Liver (tissue), 9 donors: Measurements from ENCODE around the gene KIF26B. TPM values are rescaled to one million over a fixed set of nuclear protein-coding genes. Genes with fewer than 3 reads are reported as not detected.

Experiments used
- DNase-seq: peaks from one replicate; pipeline ENCODE4 v3.0.0-alpha.2; 2017; ENCODE audit warnings: low spot score
- H3K27ac ChIP-seq, 2 donors: one replicate each; pipeline ENCODE4 v1.7.0; 2013; ENCODE audit warnings: inconsistent platforms in 2 of 2, low read length in 2 of 2, control low read depth in 1 of 2, low read depth in 1 of 2, mild to moderate bottlenecking in 1 of 2
- H3K27me3 ChIP-seq, 4 donors: one replicate each; pipeline versions ENCODE4 v1.6.1 to v1.7.0; 2013; ENCODE audit warnings: low read length in 3 of 4, inconsistent platforms in 1 of 4, mild to moderate bottlenecking in 1 of 4, moderate library complexity in 1 of 4; ENCODE audit not compliant: control insufficient read depth in 4 of 4, insufficient read depth in 4 of 4
- H3K36me3 ChIP-seq, 4 donors: one replicate each; pipeline versions ENCODE4 v1.6.1 to v1.7.0; 2013; ENCODE audit warnings: low read length in 3 of 4, mild to moderate bottlenecking in 3 of 4, low read depth in 1 of 4, moderate library complexity in 1 of 4; ENCODE audit not compliant: control insufficient read depth in 4 of 4, insufficient read depth in 3 of 4
- H3K4me1 ChIP-seq, 4 donors: one replicate each; pipeline versions ENCODE4 v1.6.1 to v1.7.0; 2013; ENCODE audit warnings: low read length in 3 of 4, mild to moderate bottlenecking in 3 of 4, moderate library complexity in 1 of 4; ENCODE audit not compliant: control insufficient read depth in 4 of 4, insufficient read depth in 4 of 4
- H3K4me3 ChIP-seq, 3 donors: one replicate each; pipeline versions ENCODE4 v1.6.1 to v1.7.0; 2013; ENCODE audit warnings: low read length in 3 of 3, control low read depth in 1 of 3, low read depth in 1 of 3, mild to moderate bottlenecking in 1 of 3
- H3K9ac ChIP-seq, 2 donors: one replicate each; pipeline ENCODE4 v1.7.0; 2013; ENCODE audit warnings: low read length in 2 of 2, mild to moderate bottlenecking in 2 of 2, moderate library complexity in 2 of 2, control low read depth in 1 of 2, low read depth in 1 of 2
- H3K9me3 ChIP-seq, 4 donors: one replicate each; pipeline versions ENCODE4 v1.6.1 to v1.7.0; 2013; ENCODE audit warnings: low read length in 3 of 4; ENCODE audit not compliant: control insufficient read depth in 4 of 4
- ATF3 ChIP-seq: IDR thresholded peaks from 2 replicates; pipeline ENCODE4 v1.6.1; 2016; ENCODE audit warnings: antibody characterized with exemption
- EGR1 ChIP-seq, 2 donors: IDR thresholded peaks; 2 replicates each; pipeline ENCODE4 v1.6.1; 2016 to 2018; ENCODE audit warnings: antibody characterized with exemption in 2 of 2, low read depth in 2 of 2
- FOXA1 ChIP-seq: IDR thresholded peaks from 2 replicates; pipeline ENCODE4 v1.6.1; 2016; ENCODE audit warnings: antibody characterized with exemption
- GABPA ChIP-seq, 2 donors: IDR thresholded peaks in 1 of 2; conservative IDR thresholded peaks in 1 of 2; 2 replicates each; pipeline ENCODE4 v1.6.1; 2016; ENCODE audit warnings: antibody characterized with exemption in 2 of 2, mild to moderate bottlenecking in 1 of 2, moderate library complexity in 1 of 2
- HNF4A ChIP-seq, 2 donors: conservative IDR thresholded peaks; 2 replicates each; pipeline ENCODE4 v1.6.1; 2016; ENCODE audit warnings: antibody characterized with exemption in 2 of 2, mild to moderate bottlenecking in 2 of 2
- HNF4G ChIP-seq: IDR thresholded peaks from 2 replicates; pipeline ENCODE4 v1.6.1; 2016; ENCODE audit warnings: antibody characterized with exemption
- JUND ChIP-seq, 2 donors: IDR thresholded peaks; 2 replicates each; pipeline ENCODE4 v1.6.1; 2016; ENCODE audit warnings: antibody characterized with exemption in 2 of 2
- NR2F2 ChIP-seq: IDR thresholded peaks from 2 replicates; pipeline ENCODE4 v1.6.1; 2016; ENCODE audit warnings: antibody characterized with exemption
- RAD21 ChIP-seq, 2 donors: IDR thresholded peaks; 2 replicates each; pipeline ENCODE4 v1.6.1; 2016; ENCODE audit warnings: antibody characterized with exemption in 2 of 2, mild to moderate bottlenecking in 2 of 2
- RXRA ChIP-seq, 2 donors: IDR thresholded peaks; 2 replicates each; pipeline ENCODE4 v1.6.1; 2017 to 2018; ENCODE audit warnings: antibody characterized with exemption in 2 of 2, mild to moderate bottlenecking in 1 of 2
- SP1 ChIP-seq: IDR thresholded peaks from 2 replicates; pipeline ENCODE4 v1.6.1; 2018; ENCODE audit warnings: antibody characterized with exemption, mild to moderate bottlenecking
- TAF1 ChIP-seq: conservative IDR thresholded peaks from 2 replicates; pipeline ENCODE4 v1.6.1; 2016; ENCODE audit warnings: antibody characterized with exemption, mild to moderate bottlenecking
- YY1 ChIP-seq: IDR thresholded peaks from 2 replicates; pipeline ENCODE4 v1.6.1; 2016; ENCODE audit warnings: antibody characterized with exemption, mild to moderate bottlenecking
- whole genome bisulfite sequencing: extraction: QIAGEN DNeasy Blood & Tissue Kit; methylation state at CpG from one replicate; pipeline ENCODE4 v1.1.7; 2013; 5-methylcytosine and 5-hydroxymethylcytosine counted together
- polyA plus RNA-seq, 2 donors: library from polyadenylated mRNA; stranded (reverse) in 1 of 2; unstranded in 1 of 2; fragments of 200-250 nt in 1 of 2; fragments of >200 nt in 1 of 2; fragmentation: Nextera tagmentation in 1 of 2; extraction: Ambion mirVana in 1 of 2; gene quantifications; one replicate each; pipeline versions ENCODE4 v1.2.1 to v1.2.3, GENCODE V29; 2013 to 2015
- total RNA-seq, 2 donors: library from RNA; depleted of rRNA; stranded (reverse); fragments of >200 nt; gene quantifications; one replicate each; pipeline ENCODE4 v1.2.3, GENCODE V29; 2014
- TF ChIP-seq, protein P1 (sequence below): fragments of 150-350 bp; IDR thresholded peaks from 2 replicates; pipeline ENCODE4 v1.5.1; 2017; ENCODE audit warnings: improper control_type of control experiment, low read depth, low read length; ENCODE audit not compliant: missing input control
- TF ChIP-seq, protein P2 (sequence below): IDR thresholded peaks from 2 replicates; pipeline ENCODE4 v1.6.1; 2016; ENCODE audit warnings: antibody characterized with exemption
- TF ChIP-seq, protein P3 (sequence below): IDR thresholded peaks from 2 replicates; pipeline ENCODE4 v1.6.1; 2016; ENCODE audit warnings: antibody characterized with exemption, mild to moderate bottlenecking
- donor health status: healthy.
- donor health status: healthy.
- donor health status: healthy.
- donor health status: healthy.
- donor health status: healthy.

Gene KIF26B
- total and polyA plus RNA-seq, 4 donors = 0.10 to 1.7 (median 0.34) TPM

DNA sequence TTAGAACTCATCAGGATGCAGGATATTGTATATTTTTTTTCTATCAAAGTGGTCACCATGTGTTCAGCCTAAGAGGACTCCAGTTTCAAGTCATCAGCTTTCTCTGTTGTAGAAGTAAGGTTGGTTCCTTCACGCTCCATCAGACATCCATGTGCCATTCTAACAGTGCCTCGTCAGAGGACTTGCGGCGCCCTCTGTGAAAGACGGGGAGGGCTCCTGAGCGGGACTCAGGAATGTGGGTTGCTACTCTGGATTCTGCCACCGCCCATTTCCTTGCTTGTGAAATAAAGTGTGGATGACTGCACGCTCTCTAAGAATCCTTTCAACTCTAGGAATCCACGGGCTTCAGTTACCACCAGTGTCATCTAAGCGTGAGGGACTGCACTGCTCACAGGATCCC lies 593.5 kb downstream of the KIF26B start:
- DNase-seq = no peak
- no peak overlapping the region for H3K27ac ChIP-seq
- H3K4me1 ChIP-seq = no peaks in the 10 kb centered on the region
- 96% methylated on average over 10 of the region's 10 CpGs for WGBS
- H3K9me3 ChIP-seq = peaks cover 0 to 1% (median 0%) of the 10 kb centered on the region in 4 donors
- H3K27me3 ChIP-seq = no peaks in the 10 kb centered on the region
- peaks cover 0 to 2% (median 0%) of the 10 kb centered on the region in 4 donors for H3K36me3 ChIP-seq
- no peak for TF ChIP-seq FOXA1
- TF ChIP-seq, protein P1, sequence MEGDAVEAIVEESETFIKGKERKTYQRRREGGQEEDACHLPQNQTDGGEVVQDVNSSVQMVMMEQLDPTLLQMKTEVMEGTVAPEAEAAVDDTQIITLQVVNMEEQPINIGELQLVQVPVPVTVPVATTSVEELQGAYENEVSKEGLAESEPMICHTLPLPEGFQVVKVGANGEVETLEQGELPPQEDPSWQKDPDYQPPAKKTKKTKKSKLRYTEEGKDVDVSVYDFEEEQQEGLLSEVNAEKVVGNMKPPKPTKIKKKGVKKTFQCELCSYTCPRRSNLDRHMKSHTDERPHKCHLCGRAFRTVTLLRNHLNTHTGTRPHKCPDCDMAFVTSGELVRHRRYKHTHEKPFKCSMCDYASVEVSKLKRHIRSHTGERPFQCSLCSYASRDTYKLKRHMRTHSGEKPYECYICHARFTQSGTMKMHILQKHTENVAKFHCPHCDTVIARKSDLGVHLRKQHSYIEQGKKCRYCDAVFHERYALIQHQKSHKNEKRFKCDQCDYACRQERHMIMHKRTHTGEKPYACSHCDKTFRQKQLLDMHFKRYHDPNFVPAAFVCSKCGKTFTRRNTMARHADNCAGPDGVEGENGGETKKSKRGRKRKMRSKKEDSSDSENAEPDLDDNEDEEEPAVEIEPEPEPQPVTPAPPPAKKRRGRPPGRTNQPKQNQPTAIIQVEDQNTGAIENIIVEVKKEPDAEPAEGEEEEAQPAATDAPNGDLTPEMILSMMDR = no peak
- TF ChIP-seq NR2F2 = no peak
- TF ChIP-seq TAF1 = no peak
- no peak for TF ChIP-seq SP1
- no peak for TF ChIP-seq HNF4A (conservative IDR thresholded peaks at IDR 0.05)
- TF ChIP-seq, protein P2, sequence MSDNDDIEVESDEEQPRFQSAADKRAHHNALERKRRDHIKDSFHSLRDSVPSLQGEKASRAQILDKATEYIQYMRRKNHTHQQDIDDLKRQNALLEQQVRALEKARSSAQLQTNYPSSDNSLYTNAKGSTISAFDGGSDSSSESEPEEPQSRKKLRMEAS = no peak
- TF ChIP-seq YY1 = no peak
- TF ChIP-seq JUND (IDR thresholded peaks at IDR 0.05) = no peak
- H3K4me3 ChIP-seq = no peak overlapping the region
- no peak overlapping the region for H3K9ac ChIP-seq

GRCh38 chr1:245748646-245749045 lies 593.9 kb downstream of the KIF26B start:
- Histone ChIP-seq H3K9ac (no peak overlapping the region), H3K4me3 (no peak overlapping the region), H3K27ac (no peak overlapping the region), H3K9me3 (peaks cover 0 to 1% (median 0%) of the 10 kb centered on the region in 4 donors), H3K36me3 (peaks cover 0 to 2% (median 0%) of the 10 kb centered on the region in 4 donors), H3K27me3 (no peaks in the 10 kb centered on the region), H3K4me1 (no peaks in the 10 kb centered on the region)
- TF ChIP-seq, protein P1 = no peak
- TF ChIP-seq EGR1 (IDR thresholded peaks at IDR 0.05; ENCODE audit: low read depth in 2 of 2) = no peak
- TF ChIP-seq SP1 = no peak
- TF ChIP-seq ATF3 = no peak
- TF ChIP-seq JUND (IDR thresholded peaks at IDR 0.05) = no peak
- WGBS = 94% methylated on average over 3 of the region's 3 CpGs
- no peak for DNase-seq

GRCh38 chr1:245749053-245749452 lies 594.3 kb downstream of the KIF26B start:
- no peak overlapping the region for H3K4me3 ChIP-seq
- WGBS = 90% methylated on average over 3 of the region's 3 CpGs
- H3K9ac ChIP-seq = no peak overlapping the region
- DNase-seq = no peak
- no peak overlapping the region for H3K27ac ChIP-seq
- H3K9me3 ChIP-seq = peaks cover 0 to 1% (median 0%) of the 10 kb centered on the region in 4 donors
- H3K4me1 ChIP-seq = no peaks in the 10 kb centered on the region
- peaks cover 0 to 2% (median 0%) of the 10 kb centered on the region in 4 donors for H3K36me3 ChIP-seq
- no peaks in the 10 kb centered on the region for H3K27me3 ChIP-seq
- TF ChIP-seq NR2F2 (no peak), FOXA1 (no peak), RAD21 (IDR thresholded peaks at IDR 0.05) (no peak), TAF1 (no peak), SP1 (no peak), YY1 (no peak), RXRA (IDR thresholded peaks at IDR 0.05) (no peak), JUND (IDR thresholded peaks at IDR 0.05) (no peak), HNF4G (no peak), GABPA (IDR thresholded peaks at IDR 0.05 in 1 of 2, conservative IDR thresholded peaks at IDR 0.05 in 1 of 2) (no peak)
- TF ChIP-seq, protein P3, sequence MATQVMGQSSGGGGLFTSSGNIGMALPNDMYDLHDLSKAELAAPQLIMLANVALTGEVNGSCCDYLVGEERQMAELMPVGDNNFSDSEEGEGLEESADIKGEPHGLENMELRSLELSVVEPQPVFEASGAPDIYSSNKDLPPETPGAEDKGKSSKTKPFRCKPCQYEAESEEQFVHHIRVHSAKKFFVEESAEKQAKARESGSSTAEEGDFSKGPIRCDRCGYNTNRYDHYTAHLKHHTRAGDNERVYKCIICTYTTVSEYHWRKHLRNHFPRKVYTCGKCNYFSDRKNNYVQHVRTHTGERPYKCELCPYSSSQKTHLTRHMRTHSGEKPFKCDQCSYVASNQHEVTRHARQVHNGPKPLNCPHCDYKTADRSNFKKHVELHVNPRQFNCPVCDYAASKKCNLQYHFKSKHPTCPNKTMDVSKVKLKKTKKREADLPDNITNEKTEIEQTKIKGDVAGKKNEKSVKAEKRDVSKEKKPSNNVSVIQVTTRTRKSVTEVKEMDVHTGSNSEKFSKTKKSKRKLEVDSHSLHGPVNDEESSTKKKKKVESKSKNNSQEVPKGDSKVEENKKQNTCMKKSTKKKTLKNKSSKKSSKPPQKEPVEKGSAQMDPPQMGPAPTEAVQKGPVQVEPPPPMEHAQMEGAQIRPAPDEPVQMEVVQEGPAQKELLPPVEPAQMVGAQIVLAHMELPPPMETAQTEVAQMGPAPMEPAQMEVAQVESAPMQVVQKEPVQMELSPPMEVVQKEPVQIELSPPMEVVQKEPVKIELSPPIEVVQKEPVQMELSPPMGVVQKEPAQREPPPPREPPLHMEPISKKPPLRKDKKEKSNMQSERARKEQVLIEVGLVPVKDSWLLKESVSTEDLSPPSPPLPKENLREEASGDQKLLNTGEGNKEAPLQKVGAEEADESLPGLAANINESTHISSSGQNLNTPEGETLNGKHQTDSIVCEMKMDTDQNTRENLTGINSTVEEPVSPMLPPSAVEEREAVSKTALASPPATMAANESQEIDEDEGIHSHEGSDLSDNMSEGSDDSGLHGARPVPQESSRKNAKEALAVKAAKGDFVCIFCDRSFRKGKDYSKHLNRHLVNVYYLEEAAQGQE = no peak
- TF ChIP-seq, protein P1 = no peak
- TF ChIP-seq, protein P2 = no peak
